GM10266 (cell line): ENCODE measurements around the gene SUN1.
"Not testable (repeated sequence)": the region's sequence is repeated elsewhere in the genome, so short reads cannot be mapped to it uniquely, and the experiment has no call there.

Experiments used
- DNase-seq: peaks from one replicate; pipeline ENCODE4 v3.0.0; 2012; ENCODE audit errors: extremely low spot score
- CTCF ChIP-seq: IDR thresholded peaks from 2 replicates; pipeline ENCODE4 v1.5.1; 2012; ENCODE audit warnings: mild to moderate bottlenecking, low read depth; ENCODE audit not compliant: control insufficient read depth, insufficient read depth; ENCODE audit errors: missing control alignments

SUN1 gene

GRCh38 chr7:919924-920341 is 87.7 kb downstream of the SUN1 start:
- DNase-seq = no peak
- TF ChIP-seq CTCF = no peak

GRCh38 chr7:920351-921070 is 88.2 kb downstream of the SUN1 start:
- DNase-seq = no peak
- no peak for TF ChIP-seq CTCF

GRCh38 chr7:921071-921461 is 88.8 kb downstream of the SUN1 start:
- no peak for DNase-seq
- TF ChIP-seq CTCF = no peak

GRCh38 chr7:921581-922333 is 89.5 kb downstream of the SUN1 start:
- no peak for TF ChIP-seq CTCF
- no peak for DNase-seq

- TF ChIP-seq CTCF = no peak
These were observed 90.2 kb downstream of the SUN1 start for GRCh38 chr7:922334-923107.

GRCh38 chr7:923108-924041 is 91.1 kb downstream of the SUN1 start:
- peak; percentile 93 for DNase-seq
- TF ChIP-seq CTCF = no peak

More at GRCh38 chr7:922334-923107, 90.2 kb downstream of the SUN1 start:
- DNase-seq = no peak

GRCh38 chr7:924042-924441 is 91.8 kb downstream of the SUN1 start:
- not testable (repeated sequence) for DNase-seq
